Neural cell (in vitro differentiated cells): Measurements from ENCODE around the gene DOCK10. TPM values are rescaled to one million over a fixed set of nuclear protein-coding genes. Genes with fewer than 3 reads are reported as not detected.

ENCODE experiments used
- H2AFZ ChIP-seq: fragments of 200-600, 300-800 bp; sonication (generic), shearing (Covaris generic); 2 replicates; pipeline ENCODE4 v1.6.0; 2014; ENCODE audit warnings: low read depth, mild to moderate bottlenecking, antibody characterized with exemption, low read length, moderate library complexity
- H3F3A ChIP-seq: fragments of 200-600 bp; shearing (Covaris generic); 2 replicates; pipeline ENCODE4 v1.6.1; 2016; ENCODE audit warnings: mild to moderate bottlenecking, moderate library complexity, mixed read lengths, antibody characterized with exemption, low read length; ENCODE audit not compliant: insufficient read depth, poor library complexity, severe bottlenecking
- H3K27ac ChIP-seq: fragments of 200-600, 300-800 bp; sonication (generic), shearing (Covaris generic); 2 replicates; pipeline ENCODE4 v1.5.1; 2014; ENCODE audit warnings: mild to moderate bottlenecking, low read length, moderate library complexity
- H3K27me3 ChIP-seq: fragments of 300-800, 200-600 bp; sonication (generic), shearing (Covaris generic); 2 replicates; pipeline ENCODE4 v1.6.0; 2014; ENCODE audit warnings: mild to moderate bottlenecking, low read depth, low read length, moderate library complexity; ENCODE audit not compliant: insufficient read depth
- H3K36me3 ChIP-seq: fragments of 300-800, 200-600 bp; sonication (generic), shearing (Covaris generic); 2 replicates; pipeline ENCODE4 v1.5.1; 2014; ENCODE audit warnings: mild to moderate bottlenecking, antibody characterized with exemption, low read length, moderate library complexity; ENCODE audit not compliant: insufficient read depth
- H3K4me2 ChIP-seq: fragments of 300-800, 200-600 bp; sonication (generic), shearing (Covaris generic); 2 replicates; pipeline ENCODE4 v1.6.0; 2014; ENCODE audit warnings: mild to moderate bottlenecking, low read length
- H3K4me3 ChIP-seq: fragments of 300-800, 200-600 bp; sonication (generic), shearing (Covaris generic); 2 replicates; pipeline ENCODE4 v1.5.1; 2014; ENCODE audit warnings: mild to moderate bottlenecking, low read length, moderate library complexity
- H3K79me2 ChIP-seq: fragments of 200-600 bp; shearing (Covaris generic); replicated peaks from 2 replicates; pipeline ENCODE4 v1.6.0; 2014; ENCODE audit warnings: mild to moderate bottlenecking, low read length, moderate library complexity; ENCODE audit not compliant: insufficient read depth
- H3K9ac ChIP-seq: fragments of 300-800, 200-600 bp; sonication (generic), shearing (Covaris generic); 2 replicates; pipeline ENCODE4 v1.6.1; 2016; ENCODE audit warnings: mild to moderate bottlenecking, low read length, mixed read lengths
- H3K9me2 ChIP-seq: fragments of 200-600 bp; shearing (Covaris generic); 2 replicates; pipeline ENCODE4 v1.6.1; 2016; ENCODE audit warnings: mild to moderate bottlenecking, low read length, mixed read lengths; ENCODE audit not compliant: insufficient read depth
- H3K9me3 ChIP-seq: fragments of 200-600, 300-800 bp; sonication (generic), shearing (Covaris generic); 2 replicates; pipeline ENCODE4 v1.6.1; 2016; ENCODE audit warnings: mild to moderate bottlenecking, mixed run types, low read length, moderate library complexity, mixed read lengths
- H4K20me1 ChIP-seq: fragments of 200-600 bp; shearing (Covaris generic); 2 replicates; pipeline ENCODE4 v1.6.1; 2016; ENCODE audit warnings: mild to moderate bottlenecking, mixed run types; ENCODE audit not compliant: insufficient read depth
- CTCF ChIP-seq: fragments of 450-650 bp; IDR thresholded peaks from 2 replicates; pipeline ENCODE4 v1.5.1; 2014; ENCODE audit warnings: antibody characterized with exemption, mild to moderate bottlenecking, moderate library complexity; ENCODE audit not compliant: poor library complexity, severe bottlenecking
- EP300 ChIP-seq: fragments of 450-650 bp; conservative IDR thresholded peaks from 2 replicates; pipeline ENCODE4 v1.6.1; 2014; ENCODE audit warnings: antibody characterized with exemption, mild to moderate bottlenecking, moderate library complexity; ENCODE audit not compliant: poor library complexity, severe bottlenecking
- EZH2 ChIP-seq: fragments of 200-600, 300-800 bp; shearing (Covaris generic), sonication (generic); IDR thresholded peaks from 2 replicates; pipeline ENCODE4 v1.6.1; 2014; ENCODE audit warnings: antibody characterized with exemption, low read length, borderline replicate concordance, mild to moderate bottlenecking; ENCODE audit not compliant: insufficient read depth, poor library complexity, severe bottlenecking
- MXI1 ChIP-seq: fragments of 450-650 bp; conservative IDR thresholded peaks from 2 replicates; pipeline ENCODE4 v1.6.1; 2014; ENCODE audit warnings: antibody characterized with exemption, mild to moderate bottlenecking; ENCODE audit not compliant: poor library complexity, severe bottlenecking
- POLR2AphosphoS5 ChIP-seq: IDR thresholded peaks from 2 replicates; pipeline ENCODE4 v1.6.1; 2012
- RAD21 ChIP-seq: fragments of 450-650 bp; conservative IDR thresholded peaks from 2 replicates; pipeline ENCODE4 v1.6.1; 2014; ENCODE audit warnings: antibody characterized with exemption, mild to moderate bottlenecking, moderate library complexity
- REST ChIP-seq: IDR thresholded peaks from 2 replicates; pipeline ENCODE4 v1.6.1; 2012; ENCODE audit warnings: borderline replicate concordance
- SMC3 ChIP-seq: fragments of 450-650 bp; conservative IDR thresholded peaks from 2 replicates; pipeline ENCODE4 v1.6.1; 2014; ENCODE audit warnings: antibody characterized with exemption, mild to moderate bottlenecking, moderate library complexity; ENCODE audit not compliant: poor library complexity
- TAF1 ChIP-seq: IDR thresholded peaks from 2 replicates; pipeline ENCODE4 v1.6.1; 2012; ENCODE audit warnings: low read depth
- polyA plus RNA-seq: library from polyadenylated mRNA; depleted of rRNA; stranded (reverse); fragments of >200 nt; gene quantifications from 2 replicates; pipeline ENCODE4 v1.2.3, GENCODE V29; 2014

The DOCK10 gene
- polyA plus RNA-seq, 1 donor from 2014 or later, result 0.37 TPM

- no peak overlapping the region for H3K27ac ChIP-seq
- H4K20me1 ChIP-seq, result no peaks in the 10 kb centered on the region
- no peaks in the 10 kb centered on the region for H3K36me3 ChIP-seq
- TF ChIP-seq SMC3 (no peak), RAD21 (no peak), REST (no peak), MXI1 (no peak), EZH2 (no peak), CTCF (no peak), EP300 (no peak), POLR2AphosphoS5 (no peak), TAF1 (no peak)
- no peak overlapping the region for H3K9ac ChIP-seq
- no peak overlapping the region for H3K4me2 ChIP-seq
- no peaks in the 10 kb centered on the region for H3F3A ChIP-seq
- no peak overlapping the region for H3K4me3 ChIP-seq
- H3K27me3 ChIP-seq, result no peaks in the 10 kb centered on the region
- no peak overlapping the region for H2AFZ ChIP-seq
- no peaks in the 10 kb centered on the region for H3K9me3 ChIP-seq
- no peaks in the 10 kb centered on the region for H3K79me2 ChIP-seq
- no peaks in the 10 kb centered on the region for H3K9me2 ChIP-seq
Measured at GRCh38 chr2:224970311-224970710, 72.0 kb downstream of the DOCK10 start.

- H3F3A ChIP-seq, result no peaks in the 10 kb centered on the region
- H3K9me3 ChIP-seq, result no peaks in the 10 kb centered on the region
- no peaks in the 10 kb centered on the region for H4K20me1 ChIP-seq
- no peak overlapping the region for H2AFZ ChIP-seq
- H3K27me3 ChIP-seq, result no peaks in the 10 kb centered on the region
- no peaks in the 10 kb centered on the region for H3K79me2 ChIP-seq
- no peak overlapping the region for H3K9ac ChIP-seq
- H3K36me3 ChIP-seq, result no peaks in the 10 kb centered on the region
- TF ChIP-seq TAF1 (no peak), RAD21 (no peak), CTCF (no peak), REST (no peak), SMC3 (no peak), POLR2AphosphoS5 (no peak), EZH2 (no peak), EP300 (no peak)
- H3K4me3 ChIP-seq, result no peak overlapping the region
- H3K27ac ChIP-seq, result no peak overlapping the region
- no peaks in the 10 kb centered on the region for H3K9me2 ChIP-seq
- no peak overlapping the region for H3K4me2 ChIP-seq
Measured at GRCh38 chr2:224969633-224970260, 72.5 kb downstream of the DOCK10 start.
